Activated T-cell treated with anti-CD3 and anti-CD28 coated beads for 48 hours (primary cell): Measurements from ENCODE around the gene CCT8.

ENCODE experiments used
- DNase-seq: peaks from one replicate; pipeline ENCODE4 v3.0.0-alpha.2; 2020; ENCODE audit warnings: low read depth

Gene CCT8

GRCh38 chr21:29073222-29074006, at the start of gene CCT8:
CCT8 (minus strand) TSS chr21:29073648; CDS start chr21:29073590, 58 bp downstream.
- peak; percentile 96 for DNase-seq

GRCh38 chr21:29121759-29122158, 48.3 kb upstream of the CCT8 start:
- DNase-seq: no peak

DNA sequence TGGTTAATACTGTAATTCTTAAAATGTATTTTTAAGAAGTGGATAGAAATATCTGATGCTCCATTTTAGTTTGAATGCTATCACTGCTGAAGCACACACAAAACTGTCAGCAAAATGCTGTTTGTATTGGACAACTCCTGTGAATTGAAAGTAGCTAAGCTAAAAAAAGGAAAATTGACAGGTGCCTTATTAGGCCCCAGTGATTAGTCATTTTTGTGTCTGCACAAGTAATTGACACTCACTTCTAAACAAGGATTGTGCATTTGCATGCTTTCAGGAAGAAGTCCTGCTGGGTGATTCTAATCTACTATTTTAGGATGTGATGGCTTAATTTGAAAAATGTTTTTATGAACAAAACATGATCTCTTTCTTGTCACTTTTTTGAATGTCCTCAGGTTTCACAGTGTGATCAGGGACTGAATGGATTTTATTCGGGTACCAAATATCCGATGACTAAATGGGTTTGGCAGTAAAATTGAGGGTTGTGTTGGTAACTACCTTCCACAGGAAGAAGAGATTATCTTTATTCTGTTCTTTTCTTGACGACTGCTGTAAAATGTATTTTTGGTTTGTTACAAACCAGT, 44.0 kb upstream of the CCT8 start:
- DNase-seq: no peak

- DNase-seq: no peak
Observed at GRCh38 chr21:29115899-29116298, 42.5 kb upstream of the CCT8 start.

- no peak for DNase-seq
Observed at GRCh38 chr21:29114765-29115500, 41.5 kb upstream of the CCT8 start.

- DNase-seq: no peak
Observed at GRCh38 chr21:29105218-29105617, 31.8 kb upstream of the CCT8 start.

- DNase-seq: no peak
Observed at GRCh38 chr21:29104239-29104708, 30.8 kb upstream of the CCT8 start.

DNA sequence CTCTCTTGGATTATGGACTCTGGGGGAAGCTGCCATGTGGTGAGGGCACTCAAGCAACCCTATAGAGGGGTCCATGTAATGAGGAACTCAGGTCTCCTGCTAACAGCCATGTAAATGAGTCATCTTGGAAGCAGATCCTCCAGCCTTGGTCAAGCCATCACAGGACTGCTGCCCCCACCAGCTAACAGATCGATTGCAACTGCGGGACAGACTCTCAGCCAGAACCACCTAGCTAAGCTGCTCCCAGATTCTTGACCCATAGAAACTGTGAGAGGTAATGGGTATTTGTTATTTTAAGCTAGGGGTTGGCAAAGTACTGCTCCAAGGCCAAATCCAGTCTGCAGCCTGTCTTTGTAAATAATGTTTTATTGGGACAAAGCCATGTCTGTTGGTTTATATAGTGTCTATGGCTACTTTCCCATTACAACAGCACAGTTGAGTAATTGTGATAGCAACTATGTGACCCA, 29.4 kb upstream of the CCT8 start:
- DNase-seq: no peak

DNA sequence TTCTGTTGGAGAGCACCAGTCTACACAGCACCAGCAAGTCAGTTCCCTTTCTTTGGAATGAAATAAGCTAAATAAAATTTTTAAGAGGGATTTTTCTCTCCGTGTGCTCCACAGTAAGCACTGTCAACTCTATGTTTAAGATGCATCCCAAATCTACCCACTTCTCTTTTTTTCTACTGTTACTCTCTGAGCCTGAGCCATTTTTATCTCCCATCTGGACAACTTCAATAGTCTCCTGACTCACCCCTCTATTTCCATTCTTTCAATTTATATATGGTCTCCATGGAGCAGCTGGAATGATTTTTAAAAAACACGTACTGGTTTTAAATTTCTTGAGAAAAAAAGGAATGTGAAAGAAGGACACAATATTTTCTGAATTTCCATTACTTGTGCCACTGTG, 24.7 kb upstream of the CCT8 start:
- DNase-seq: no peak

DNA sequence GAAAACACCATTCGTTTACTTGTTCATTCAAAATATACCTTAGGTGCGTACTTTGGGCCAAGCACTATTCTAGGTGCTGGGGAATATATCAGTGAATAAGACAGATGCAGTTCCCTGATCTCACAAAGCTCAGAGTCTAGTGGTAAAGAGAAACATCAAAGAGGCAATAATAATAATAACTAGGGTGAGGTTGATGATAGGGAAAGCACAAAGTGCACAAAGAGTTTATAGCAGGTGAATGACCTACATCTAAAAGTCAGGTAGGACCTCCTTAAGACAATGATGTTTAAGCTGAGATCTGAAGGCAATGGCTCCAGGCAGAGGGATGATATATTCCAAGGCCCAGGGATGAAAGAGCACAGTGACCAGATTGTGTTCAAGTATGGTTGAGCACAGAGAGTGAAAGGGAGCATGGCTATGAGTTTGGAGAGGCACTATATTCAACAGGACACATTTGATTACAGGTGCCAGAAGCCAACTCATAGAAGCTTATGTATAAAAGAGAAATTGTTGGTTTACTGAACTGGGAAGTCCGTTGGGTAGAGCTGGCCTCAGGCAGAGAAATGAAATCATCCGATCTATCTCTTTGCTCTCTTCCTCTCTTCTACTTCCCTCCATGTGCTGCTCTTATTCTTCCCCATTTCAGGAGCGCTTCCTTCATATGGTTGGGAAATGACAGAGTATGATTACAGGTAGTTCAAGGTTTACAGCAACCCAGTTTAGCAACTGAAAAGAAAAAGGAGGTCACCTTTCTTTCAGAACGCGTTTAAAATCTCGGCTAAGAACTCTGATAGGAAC, 23.0 kb upstream of the CCT8 start:
- no peak for DNase-seq

DNA sequence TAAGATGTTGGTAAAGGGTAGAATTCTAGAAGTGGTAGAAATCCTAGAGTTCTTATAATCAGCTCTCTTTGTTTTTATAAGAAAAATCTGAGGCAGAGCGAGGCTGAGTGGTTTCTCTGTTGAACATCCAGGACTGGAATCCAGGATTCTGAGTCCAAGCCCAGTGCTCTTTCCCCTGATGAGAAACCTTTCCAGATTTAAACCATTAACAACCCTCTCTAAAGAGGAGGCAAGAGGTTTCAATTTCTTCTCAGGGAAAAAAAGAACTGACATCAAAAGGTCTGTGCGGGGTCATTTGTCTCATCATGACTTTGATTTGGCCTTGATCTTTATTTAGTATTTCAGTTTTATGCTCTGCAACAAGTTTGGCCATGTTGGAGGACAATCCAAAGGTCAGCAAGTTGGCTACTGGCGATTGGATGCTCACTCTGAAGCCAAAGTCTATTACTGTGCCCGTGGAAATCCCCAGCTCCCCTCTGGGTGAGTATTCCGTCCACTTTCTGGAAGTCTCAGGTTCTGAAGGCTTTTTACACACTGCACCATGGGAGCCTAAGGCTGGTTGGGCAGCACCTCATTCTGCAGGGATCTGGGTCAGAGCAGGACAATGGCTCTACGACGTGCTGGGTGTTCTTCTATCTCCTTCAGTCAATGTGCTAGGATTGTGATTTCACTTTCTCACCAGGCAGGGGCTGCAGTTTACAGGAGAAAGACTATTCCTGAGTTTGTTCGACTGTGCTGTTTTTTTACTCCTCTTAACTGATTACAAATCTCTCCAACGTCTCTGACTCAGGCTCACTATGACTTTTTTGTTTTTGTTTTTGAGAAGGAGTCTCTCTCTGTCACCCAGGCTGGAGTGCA, 18.9 kb upstream of the CCT8 start:
- no peak for DNase-seq

- DNase-seq: no peak
Observed at GRCh38 chr21:29091033-29091432, 17.6 kb upstream of the CCT8 start.

DNA sequence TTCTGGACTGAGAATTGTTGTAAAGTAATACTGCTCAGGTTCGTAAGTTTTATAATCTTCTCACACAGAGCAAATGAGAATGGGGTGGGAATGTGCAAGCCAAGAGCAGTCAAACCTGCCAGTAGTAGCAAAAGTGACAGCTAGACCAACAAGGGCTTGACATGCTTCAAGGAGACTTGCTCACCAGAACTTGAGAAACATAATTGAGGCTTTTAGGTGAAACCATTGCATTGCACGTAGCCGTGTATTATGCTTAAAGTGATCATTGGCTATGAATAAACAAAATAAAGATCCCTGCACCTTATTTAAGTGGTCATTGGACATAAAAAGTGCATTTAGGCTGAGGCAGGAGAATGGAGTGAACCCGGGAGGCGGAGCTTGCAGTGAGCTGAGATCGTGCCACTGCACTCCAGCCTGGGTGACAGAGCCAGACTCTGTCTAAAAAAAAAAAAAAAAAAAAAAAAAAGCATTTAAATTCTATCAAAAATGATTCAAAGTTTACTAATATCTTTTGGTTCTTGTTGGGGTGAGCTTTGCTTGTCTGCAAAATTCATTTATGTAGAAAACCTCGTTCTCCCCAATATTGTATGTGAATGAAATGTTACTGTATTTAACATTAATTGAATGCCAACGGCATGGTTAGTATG, 11.8 kb upstream of the CCT8 start:
- no peak for DNase-seq

DNA sequence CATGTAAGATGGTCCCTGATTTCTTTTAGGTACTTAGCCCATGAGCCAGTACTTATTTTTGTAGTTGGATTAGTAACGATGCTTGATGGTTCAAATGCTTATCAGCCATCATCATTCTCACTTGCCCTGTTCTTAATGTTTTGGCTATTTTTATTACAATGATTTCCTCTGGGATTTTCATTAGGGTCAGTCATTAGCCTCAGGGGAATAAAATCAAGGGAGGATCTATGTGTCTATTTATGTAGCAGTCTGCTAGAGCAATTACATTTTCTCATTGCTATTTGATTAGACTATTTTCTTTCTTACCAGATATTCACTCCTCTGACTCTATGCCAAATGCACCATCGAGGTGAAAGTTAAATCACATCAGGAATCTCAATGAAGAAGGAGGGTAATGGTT, 10.9 kb upstream of the CCT8 start:
- no peak for DNase-seq

DNA sequence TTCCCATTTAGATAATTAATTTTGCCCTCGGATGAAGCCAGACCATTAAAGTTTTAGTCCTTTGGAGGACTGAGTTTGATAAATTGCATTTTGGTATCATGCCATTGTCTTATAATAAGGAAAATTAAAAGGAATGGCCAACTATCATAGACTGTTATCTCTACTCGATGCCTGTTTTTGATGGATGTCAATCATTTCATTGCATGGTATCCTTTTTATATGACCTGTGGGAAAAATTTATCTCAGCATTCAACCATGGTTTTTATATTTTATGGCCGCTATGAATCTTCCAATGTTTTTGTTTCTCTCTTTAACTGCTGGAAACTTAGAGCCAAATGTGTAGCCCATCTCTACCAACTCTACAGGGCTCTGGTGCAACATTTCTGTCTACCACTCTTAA, 9.9 kb upstream of the CCT8 start:
- DNase-seq: no peak

- DNase-seq: no peak
Observed at GRCh38 chr21:29082046-29082815, 8.8 kb upstream of the CCT8 start.

GRCh38 chr21:29080454-29080941, 7.0 kb upstream of the CCT8 start:
- DNase-seq: no peak

DNA sequence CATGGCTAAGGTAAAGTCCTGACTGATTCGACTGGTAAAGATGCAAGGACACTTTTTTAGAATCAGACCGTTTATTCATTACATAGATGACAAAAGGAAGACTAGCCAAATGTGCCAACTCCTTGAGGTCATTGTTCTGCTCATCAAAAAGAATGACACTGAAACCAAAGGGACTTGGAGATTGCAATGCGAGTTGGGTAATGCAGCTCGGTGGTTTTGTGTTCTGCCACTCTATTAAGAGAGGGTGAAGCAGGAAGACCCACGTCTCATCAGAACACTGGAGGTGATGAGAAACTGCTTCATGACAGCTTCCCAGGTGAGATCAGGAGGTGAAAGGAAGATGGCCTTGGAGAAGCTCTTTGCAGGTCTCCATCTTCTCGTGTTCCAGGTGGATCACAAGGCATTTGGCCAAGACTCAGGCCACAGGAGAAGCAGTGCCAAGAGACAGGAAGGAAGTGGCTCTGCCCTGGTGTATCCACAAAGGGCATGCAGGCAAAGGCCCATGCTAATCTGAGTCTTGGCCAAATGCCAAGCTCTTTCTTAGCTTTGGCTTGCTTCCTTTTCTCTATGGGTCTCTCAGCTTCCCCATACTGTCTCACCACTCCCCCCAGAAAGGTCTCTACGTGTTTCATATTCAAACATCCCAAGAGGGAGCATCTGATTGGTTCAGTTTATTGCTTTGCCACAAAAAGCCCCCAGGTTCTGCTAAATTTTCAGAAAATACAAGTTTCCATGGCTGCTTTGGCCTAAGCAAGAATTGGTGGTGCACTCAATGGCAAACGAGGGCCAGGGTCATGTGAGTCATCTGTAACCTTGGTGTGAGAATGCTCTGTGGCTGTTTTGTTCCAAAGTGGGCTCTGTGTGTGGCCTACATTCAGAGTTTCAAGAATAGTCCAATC, 5.7 kb upstream of the CCT8 start:
- DNase-seq: peak; percentile 26

DNA sequence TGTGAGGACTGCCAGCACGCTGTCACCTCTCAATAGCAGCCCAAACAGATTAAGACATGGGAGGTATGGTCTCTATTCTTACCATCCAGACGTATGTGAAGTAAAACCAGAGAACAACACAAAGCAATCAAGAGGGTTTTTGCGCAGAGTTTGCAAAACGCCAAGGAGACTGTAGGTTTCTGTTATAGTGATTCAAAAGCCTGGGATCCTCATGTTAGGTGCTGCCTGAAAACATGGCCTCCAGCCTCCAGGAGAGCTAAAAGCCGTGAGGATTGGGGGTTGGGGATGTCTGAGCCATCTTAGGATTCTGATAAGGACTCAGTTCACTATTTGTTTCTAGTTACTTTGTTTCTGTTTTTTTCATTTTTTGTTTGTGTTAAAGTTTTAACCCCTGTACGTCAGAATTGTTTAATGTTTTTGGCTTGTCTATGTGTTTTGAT, 4.2 kb upstream of the CCT8 start:
- no peak for DNase-seq
